Activated T-helper 17 cell treated with anti-CD3 and anti-CD28 coated beads, Interleukin-2, amount 50 U/mL, for 72 hours (primary cell): ENCODE results near the gene SPATA12. TPM values are rescaled to one million over a fixed set of nuclear protein-coding genes. Genes with fewer than 3 reads are reported as not detected.

Source experiments
- ATAC-seq: fragments of 150-1000 bp; cut with Tn5 transposase; replicated peaks from 2 replicates; pipeline ENCODE4 v1.10.0; 2021; ENCODE audit warnings: mild to moderate bottlenecking, moderate library complexity
- H3K27ac Mint-ChIP-seq: one replicate; pipeline ENCODE4 v1.8.0; 2022; ENCODE audit warnings: mixed read lengths
- H3K27me3 Mint-ChIP-seq: one replicate; pipeline ENCODE4 v1.8.0; 2022; ENCODE audit warnings: mixed read lengths
- H3K36me3 Mint-ChIP-seq: one replicate; pipeline ENCODE4 v1.8.0; 2022; ENCODE audit warnings: low read depth, mild to moderate bottlenecking, mixed read lengths
- H3K4me1 Mint-ChIP-seq: one replicate; pipeline ENCODE4 v1.8.0; 2022; ENCODE audit warnings: mixed read lengths
- H3K4me3 Mint-ChIP-seq: one replicate; pipeline ENCODE4 v1.8.0; 2022; ENCODE audit warnings: mild to moderate bottlenecking, mixed read lengths
- H3K9me3 Mint-ChIP-seq: one replicate; pipeline ENCODE4 v1.8.0; 2022; ENCODE audit warnings: mixed read lengths
- total RNA-seq, 2 donors: library from RNA; stranded (reverse); gene quantifications; one replicate each; pipeline ENCODE4 v1.2.3, GENCODE V29; 2022

Gene SPATA12
- total RNA-seq, 2 donors from 2014 or later = not detected

GRCh38 chr3:57038466-57039164 lies 21.8 kb upstream of the SPATA12 start:
- no peak overlapping the region for H3K4me3 Mint-ChIP-seq

GRCh38 chr3:57041674-57042073 lies 18.8 kb upstream of the SPATA12 start:
- H3K4me1 Mint-ChIP-seq = no peaks in the 10 kb centered on the region
- H3K27me3 Mint-ChIP-seq = peaks cover 25% of the 10 kb centered on the region
- no peak overlapping the region for H3K4me3 Mint-ChIP-seq
- H3K9me3 Mint-ChIP-seq = no peaks in the 10 kb centered on the region
- no peak overlapping the region for H3K27ac Mint-ChIP-seq
- H3K36me3 Mint-ChIP-seq = no peaks in the 10 kb centered on the region
- no peak for ATAC-seq

More at GRCh38 chr3:57038466-57039164, 21.8 kb upstream of the SPATA12 start:
- no peak overlapping the region for H3K27ac Mint-ChIP-seq
- ATAC-seq = no peak
- H3K27me3 Mint-ChIP-seq = peaks cover 25% of the 10 kb centered on the region
- no peaks in the 10 kb centered on the region for H3K9me3 Mint-ChIP-seq
- no peaks in the 10 kb centered on the region for H3K36me3 Mint-ChIP-seq
- no peaks in the 10 kb centered on the region for H3K4me1 Mint-ChIP-seq

- H3K27me3 Mint-ChIP-seq = peaks cover 29% of the 10 kb centered on the region
- H3K9me3 Mint-ChIP-seq = no peaks in the 10 kb centered on the region
- no peaks in the 10 kb centered on the region for H3K36me3 Mint-ChIP-seq
- ATAC-seq = no peak
- H3K4me3 Mint-ChIP-seq = no peak overlapping the region
- H3K4me1 Mint-ChIP-seq = no peaks in the 10 kb centered on the region
- no peak overlapping the region for H3K27ac Mint-ChIP-seq
Measured at GRCh38 chr3:57043518-57043917, 16.9 kb upstream of the SPATA12 start.

- peaks cover 17% of the 10 kb centered on the region for H3K27me3 Mint-ChIP-seq
- H3K9me3 Mint-ChIP-seq = no peaks in the 10 kb centered on the region
- ATAC-seq = no peak
- no peak overlapping the region for H3K4me3 Mint-ChIP-seq
- no peaks in the 10 kb centered on the region for H3K36me3 Mint-ChIP-seq
- H3K4me1 Mint-ChIP-seq = no peaks in the 10 kb centered on the region
- no peak overlapping the region for H3K27ac Mint-ChIP-seq
Measured at GRCh38 chr3:57046101-57046765, 14.2 kb upstream of the SPATA12 start.

- ATAC-seq = no peak
- Mint-ChIP-seq H3K27ac (no peak overlapping the region), H3K27me3 (peaks cover 13% of the 10 kb centered on the region), H3K36me3 (no peaks in the 10 kb centered on the region), H3K9me3 (no peaks in the 10 kb centered on the region), H3K4me3 (no peak overlapping the region), H3K4me1 (no peaks in the 10 kb centered on the region)
Measured at GRCh38 chr3:57048052-57048671, 12.3 kb upstream of the SPATA12 start.

- Mint-ChIP-seq H3K9me3 (no peaks in the 10 kb centered on the region), H3K36me3 (no peaks in the 10 kb centered on the region), H3K4me3 (no peak overlapping the region), H3K27ac (no peak overlapping the region), H3K4me1 (no peaks in the 10 kb centered on the region), H3K27me3 (peaks cover 16% of the 10 kb centered on the region)
- ATAC-seq = no peak
Measured at GRCh38 chr3:57048728-57049127, 11.7 kb upstream of the SPATA12 start.

- Mint-ChIP-seq H3K9me3 (no peaks in the 10 kb centered on the region), H3K27ac (no peak overlapping the region), H3K36me3 (no peaks in the 10 kb centered on the region), H3K4me3 (no peak overlapping the region), H3K4me1 (no peaks in the 10 kb centered on the region), H3K27me3 (peaks cover 28% of the 10 kb centered on the region)
- ATAC-seq = no peak
Measured at GRCh38 chr3:57052662-57053061, 7.8 kb upstream of the SPATA12 start.

GRCh38 chr3:57053122-57053521 lies 7.3 kb upstream of the SPATA12 start:
- Mint-ChIP-seq H3K36me3 (no peaks in the 10 kb centered on the region), H3K4me3 (no peak overlapping the region), H3K27ac (no peak overlapping the region), H3K4me1 (no peaks in the 10 kb centered on the region), H3K9me3 (no peaks in the 10 kb centered on the region), H3K27me3 (peaks cover 25% of the 10 kb centered on the region)
- ATAC-seq = no peak

- ATAC-seq = no peak
Measured at GRCh38 chr3:57057351-57057750, 3.1 kb upstream of the SPATA12 start.

GRCh38 chr3:57059411-57059810 lies 1.1 kb upstream of the SPATA12 start:
- H3K36me3 Mint-ChIP-seq = no peaks in the 10 kb centered on the region
- H3K4me1 Mint-ChIP-seq = no peaks in the 10 kb centered on the region
- no peaks in the 10 kb centered on the region for H3K9me3 Mint-ChIP-seq
- no peak overlapping the region for H3K4me3 Mint-ChIP-seq
- no peak for ATAC-seq
- H3K27ac Mint-ChIP-seq = no peak overlapping the region
- peaks cover 19% of the 10 kb centered on the region for H3K27me3 Mint-ChIP-seq

More at GRCh38 chr3:57057351-57057750, 3.1 kb upstream of the SPATA12 start:
- Mint-ChIP-seq H3K27ac (no peak overlapping the region), H3K27me3 (peaks cover 19% of the 10 kb centered on the region), H3K36me3 (no peaks in the 10 kb centered on the region), H3K4me3 (no peak overlapping the region), H3K4me1 (no peaks in the 10 kb centered on the region), H3K9me3 (no peaks in the 10 kb centered on the region)

GRCh38 chr3:57061556-57061955 lies 1.1 kb downstream of the SPATA12 start:
- Mint-ChIP-seq H3K9me3 (no peaks in the 10 kb centered on the region), H3K27me3 (peaks cover 9% of the 10 kb centered on the region), H3K4me1 (no peaks in the 10 kb centered on the region), H3K4me3 (no peak overlapping the region), H3K27ac (no peak overlapping the region), H3K36me3 (no peaks in the 10 kb centered on the region)
- no peak for ATAC-seq

- no peak overlapping the region for H3K27ac Mint-ChIP-seq
- H3K4me1 Mint-ChIP-seq = no peaks in the 10 kb centered on the region
- H3K27me3 Mint-ChIP-seq = peaks cover 7% of the 10 kb centered on the region
- no peak overlapping the region for H3K4me3 Mint-ChIP-seq
- ATAC-seq = no peak
- no peaks in the 10 kb centered on the region for H3K36me3 Mint-ChIP-seq
- no peaks in the 10 kb centered on the region for H3K9me3 Mint-ChIP-seq
Measured at GRCh38 chr3:57062101-57062631, 1.7 kb downstream of the SPATA12 start.

GRCh38 chr3:57063032-57063431 lies 2.6 kb downstream of the SPATA12 start:
- ATAC-seq = no peak
- no peaks in the 10 kb centered on the region for H3K4me1 Mint-ChIP-seq
- H3K27ac Mint-ChIP-seq = no peak overlapping the region
- peaks cover 7% of the 10 kb centered on the region for H3K27me3 Mint-ChIP-seq
- no peaks in the 10 kb centered on the region for H3K36me3 Mint-ChIP-seq
- H3K9me3 Mint-ChIP-seq = no peaks in the 10 kb centered on the region
- H3K4me3 Mint-ChIP-seq = no peak overlapping the region

GRCh38 chr3:57064001-57064400 lies 3.5 kb downstream of the SPATA12 start:
- Mint-ChIP-seq H3K27ac (no peak overlapping the region), H3K27me3 (peaks cover 7% of the 10 kb centered on the region), H3K36me3 (no peaks in the 10 kb centered on the region), H3K4me1 (no peaks in the 10 kb centered on the region), H3K4me3 (no peak overlapping the region), H3K9me3 (no peaks in the 10 kb centered on the region)
- no peak for ATAC-seq

GRCh38 chr3:57064572-57064971 lies 4.1 kb downstream of the SPATA12 start:
- Mint-ChIP-seq H3K4me1 (no peaks in the 10 kb centered on the region), H3K9me3 (no peaks in the 10 kb centered on the region), H3K36me3 (no peaks in the 10 kb centered on the region), H3K27me3 (peaks cover 7% of the 10 kb centered on the region), H3K4me3 (no peak overlapping the region), H3K27ac (no peak overlapping the region)
- ATAC-seq = no peak
